HCT116 (cell line): ENCODE results near the gene PPP1R3C. TPM values are rescaled to one million over a fixed set of nuclear protein-coding genes. Genes with fewer than 3 reads are reported as not detected.

Experiments
- ATAC-seq: fragments of 200-7000 bp; cut with Tn5 transposase; 2 replicates; pipeline ENCODE4 v1.9.1; 2020; ENCODE audit warnings: mild to moderate bottlenecking, moderate library complexity
- BruUV-seq: library from RNA; stranded (reverse); fragments of 400-500 nt; replicated peaks from 2 replicates; lab custom pipeline; 2021; lab: Mats Ljungman, UMichigan
- CTCF ChIA-PET: fragments of 300-600 bp; sonication (Branson Sonifier 250); formaldehyde crosslinking; loops from one replicate; lab custom pipeline; 2021; ENCODE audit warnings: antibody characterized with exemption; lab: Charles Lee
- POLR2A ChIA-PET: fragments of 300-600, 350-600 bp; sonication (Branson Sonifier 250); formaldehyde crosslinking; loops from one replicate; lab custom pipeline; 2021; ENCODE audit warnings: antibody characterized with exemption; lab: Charles Lee
- RAD21 ChIA-PET, 2 experiments: fragments of 300-600 bp; sonication (Branson Sonifier 250); formaldehyde crosslinking; loops; one replicate each; lab custom pipeline; 2023; ENCODE audit warnings: low total read pairs in 2 of 2; ENCODE audit not compliant: uncharacterized antibody in 2 of 2, unreplicated experiment in 2 of 2, low non-redundant PET in 1 of 2; lab: Charles Lee
- DNase-seq: peaks from one replicate; pipeline ENCODE4 v3.0.0-alpha.2; 2010; ENCODE audit warnings: low read depth, low spot score
- H2AFZ ChIP-seq: fragments of 200-600 bp; shearing (Covaris generic), sonication (generic); 2 replicates; pipeline ENCODE4 v1.6.1; 2017; ENCODE audit warnings: low read depth, mixed run types, mixed read lengths, antibody characterized with exemption, low read length; ENCODE audit not compliant: poor library complexity, severe bottlenecking
- H3K27ac ChIP-seq: 2 replicates; pipeline ENCODE4 v1.5.1; 2012; ENCODE audit warnings: low read depth, low read length
- H3K27me3 ChIP-seq: fragments of 200-600 bp; sonication (generic); 2 replicates; pipeline ENCODE4 v1.6.1; 2016; ENCODE audit warnings: mixed run types, low read length, mixed read lengths; ENCODE audit not compliant: insufficient read depth
- H3K36me3 ChIP-seq, 2 experiments: fragments of 200-500 bp in 1 of 2; fragments of 200-600 bp in 1 of 2; sonication (Bioruptor generic) in 1 of 2; sonication (generic) in 1 of 2; 2 replicates each; pipeline versions ENCODE4 v1.5.1 to v1.6.1; 2014 to 2016; ENCODE audit warnings: low read length in 2 of 2, inconsistent platforms in 1 of 2, mixed read lengths in 1 of 2, mixed run types in 1 of 2; ENCODE audit not compliant: insufficient read depth in 2 of 2, control insufficient read depth in 1 of 2
- H3K4me1 ChIP-seq, 2 experiments: fragments of 200-600 bp in 1 of 2; sonication (generic) in 1 of 2; 2 replicates each; pipeline versions ENCODE4 v1.5.1 to v1.6.1; 2012 to 2017; ENCODE audit warnings: low read length in 2 of 2, inconsistent platforms in 1 of 2, mild to moderate bottlenecking in 1 of 2, mixed read lengths in 1 of 2, mixed run types in 1 of 2, moderate library complexity in 1 of 2; ENCODE audit not compliant: insufficient read depth in 2 of 2, control insufficient read depth in 1 of 2
- H3K4me2 ChIP-seq: fragments of 200-600 bp; sonication (generic); 2 replicates; pipeline ENCODE4 v1.6.1; 2017; ENCODE audit warnings: mixed run types, low read length, mixed read lengths
- H3K4me3 ChIP-seq, 2 experiments: fragments of 200-600 bp in 1 of 2; sonication (generic) in 1 of 2; replicated peaks in 1 of 2; 2 replicates each; pipeline ENCODE4 v1.5.1; 2011 to 2016; ENCODE audit warnings: low read length in 2 of 2, control low read depth in 1 of 2, low read depth in 1 of 2, mild to moderate bottlenecking in 1 of 2, mixed read lengths in 1 of 2, mixed run types in 1 of 2
- H3K79me2 ChIP-seq: fragments of 200-600 bp; sonication (generic); 2 replicates; pipeline ENCODE4 v1.6.1; 2017; ENCODE audit warnings: mild to moderate bottlenecking, mixed run types, low read length, moderate library complexity, mixed read lengths; ENCODE audit not compliant: insufficient read depth
- H3K9ac ChIP-seq: fragments of 200-600 bp; sonication (generic); 2 replicates; pipeline ENCODE4 v1.6.1; 2016; ENCODE audit warnings: low read length, mixed read lengths
- H3K9me2 ChIP-seq: fragments of 200-600 bp; sonication (generic), shearing (Covaris generic); 2 replicates; pipeline ENCODE4 v1.6.1; 2017; ENCODE audit warnings: mixed run types, mild to moderate bottlenecking, moderate library complexity; ENCODE audit not compliant: insufficient read depth
- H3K9me3 ChIP-seq, 2 experiments: fragments of 200-500 bp in 1 of 2; fragments of 200-600 bp in 1 of 2; sonication (Bioruptor generic) in 1 of 2; sonication (generic) in 1 of 2; 2 replicates each; pipeline ENCODE4 v1.6.1; 2014 to 2017; ENCODE audit warnings: low read length in 2 of 2, mixed read lengths in 2 of 2, inconsistent platforms in 1 of 2, low read depth in 1 of 2, mild to moderate bottlenecking in 1 of 2, mixed run types in 1 of 2, moderate library complexity in 1 of 2; ENCODE audit not compliant: control insufficient read depth in 1 of 2, insufficient read depth in 1 of 2
- H4K20me1 ChIP-seq: fragments of 200-600 bp; sonication (generic), shearing (Covaris generic); 2 replicates; pipeline ENCODE4 v1.6.1; 2017; ENCODE audit warnings: mixed run types, mild to moderate bottlenecking, moderate library complexity; ENCODE audit not compliant: insufficient read depth
- CEBPB ChIP-seq: IDR thresholded peaks from 2 replicates; pipeline ENCODE4 v1.6.1; 2012; ENCODE audit warnings: low read depth
- ELF1 ChIP-seq: IDR thresholded peaks from 2 replicates; pipeline ENCODE4 v1.6.1; 2012; ENCODE audit warnings: low read depth, borderline replicate concordance
- TCF7L2 ChIP-seq: IDR thresholded peaks from 2 replicates; pipeline ENCODE4 v1.7.0; 2011; ENCODE audit warnings: borderline replicate concordance, inconsistent platforms; ENCODE audit not compliant: insufficient read depth, insufficient read length; ENCODE audit errors: extremely low read depth
- YY1 ChIP-seq: IDR thresholded peaks from 2 replicates; pipeline ENCODE4 v1.6.1; 2011; ENCODE audit warnings: low read length, low read depth, moderate library complexity, mild to moderate bottlenecking; ENCODE audit not compliant: insufficient replicate concordance; ENCODE audit errors: extremely low read depth
- intact Hi-C: fragments of 100-400 bp; cut with micrococcal nuclease; formaldehyde crosslinking; loops from 2 replicates; pipeline ENCODE4 v1.10.0; 2022
- total RNA-seq: library from RNA; stranded (reverse); gene quantifications from one replicate; pipeline ENCODE4 v1.2.1, GENCODE V29; 2021; ENCODE audit not compliant: unreplicated experiment
- TF ChIP-seq, protein P1 (sequence below): IDR thresholded peaks from 2 replicates; pipeline ENCODE4 v1.6.1; 2011; ENCODE audit warnings: mild to moderate bottlenecking, low read length, moderate library complexity; ENCODE audit not compliant: insufficient replicate concordance; ENCODE audit errors: extremely low read depth
- TF ChIP-seq, protein P2 (sequence below), 3 experiments: fragments of 200-600 bp in 1 of 3; sonication (generic) in 1 of 3; IDR thresholded peaks in 2 of 3; conservative IDR thresholded peaks in 1 of 3; 2 replicates each; pipeline ENCODE4 v1.5.1; 2012 to 2017; ENCODE audit warnings: low read depth in 2 of 3, low read length in 2 of 3, antibody characterized with exemption in 1 of 3, borderline replicate concordance in 1 of 3, control low read depth in 1 of 3, mild to moderate bottlenecking in 1 of 3, mixed read lengths in 1 of 3, mixed run types in 1 of 3, moderate library complexity in 1 of 3; ENCODE audit not compliant: insufficient read depth in 1 of 3

PPP1R3C gene
- total RNA-seq, 1 experiment from 2014 or later: 0.20 TPM

GRCh38 chr10:91634898-91635297 is 2.0 kb upstream of the PPP1R3C start:
- H3K36me3 ChIP-seq: no peaks in the 10 kb centered on the region
- H3K79me2 ChIP-seq: no peaks in the 10 kb centered on the region
- peak overlapping the region; percentile 87 for H2AFZ ChIP-seq
- TF ChIP-seq ELF1: no peak
- TF ChIP-seq CEBPB: no peak
- no peak for TF ChIP-seq YY1
- TF ChIP-seq, protein P1, sequence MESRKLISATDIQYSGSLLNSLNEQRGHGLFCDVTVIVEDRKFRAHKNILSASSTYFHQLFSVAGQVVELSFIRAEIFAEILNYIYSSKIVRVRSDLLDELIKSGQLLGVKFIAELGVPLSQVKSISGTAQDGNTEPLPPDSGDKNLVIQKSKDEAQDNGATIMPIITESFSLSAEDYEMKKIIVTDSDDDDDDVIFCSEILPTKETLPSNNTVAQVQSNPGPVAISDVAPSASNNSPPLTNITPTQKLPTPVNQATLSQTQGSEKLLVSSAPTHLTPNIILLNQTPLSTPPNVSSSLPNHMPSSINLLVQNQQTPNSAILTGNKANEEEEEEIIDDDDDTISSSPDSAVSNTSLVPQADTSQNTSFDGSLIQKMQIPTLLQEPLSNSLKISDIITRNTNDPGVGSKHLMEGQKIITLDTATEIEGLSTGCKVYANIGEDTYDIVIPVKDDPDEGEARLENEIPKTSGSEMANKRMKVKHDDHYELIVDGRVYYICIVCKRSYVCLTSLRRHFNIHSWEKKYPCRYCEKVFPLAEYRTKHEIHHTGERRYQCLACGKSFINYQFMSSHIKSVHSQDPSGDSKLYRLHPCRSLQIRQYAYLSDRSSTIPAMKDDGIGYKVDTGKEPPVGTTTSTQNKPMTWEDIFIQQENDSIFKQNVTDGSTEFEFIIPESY: no peak
- no peak for TF ChIP-seq TCF7L2
- TF ChIP-seq, protein P2, sequence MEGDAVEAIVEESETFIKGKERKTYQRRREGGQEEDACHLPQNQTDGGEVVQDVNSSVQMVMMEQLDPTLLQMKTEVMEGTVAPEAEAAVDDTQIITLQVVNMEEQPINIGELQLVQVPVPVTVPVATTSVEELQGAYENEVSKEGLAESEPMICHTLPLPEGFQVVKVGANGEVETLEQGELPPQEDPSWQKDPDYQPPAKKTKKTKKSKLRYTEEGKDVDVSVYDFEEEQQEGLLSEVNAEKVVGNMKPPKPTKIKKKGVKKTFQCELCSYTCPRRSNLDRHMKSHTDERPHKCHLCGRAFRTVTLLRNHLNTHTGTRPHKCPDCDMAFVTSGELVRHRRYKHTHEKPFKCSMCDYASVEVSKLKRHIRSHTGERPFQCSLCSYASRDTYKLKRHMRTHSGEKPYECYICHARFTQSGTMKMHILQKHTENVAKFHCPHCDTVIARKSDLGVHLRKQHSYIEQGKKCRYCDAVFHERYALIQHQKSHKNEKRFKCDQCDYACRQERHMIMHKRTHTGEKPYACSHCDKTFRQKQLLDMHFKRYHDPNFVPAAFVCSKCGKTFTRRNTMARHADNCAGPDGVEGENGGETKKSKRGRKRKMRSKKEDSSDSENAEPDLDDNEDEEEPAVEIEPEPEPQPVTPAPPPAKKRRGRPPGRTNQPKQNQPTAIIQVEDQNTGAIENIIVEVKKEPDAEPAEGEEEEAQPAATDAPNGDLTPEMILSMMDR (IDR thresholded peaks at IDR 0.05 in 2 of 3, conservative IDR thresholded peaks at IDR 0.05 in 1 of 3; ENCODE audit: borderline replicate concordance in 1 of 3, insufficient read depth in 1 of 3, low read depth in 2 of 3, low read length in 2 of 3): no peak
- POLR2A ChIA-PET: no interaction called here
- H3K4me3 ChIP-seq: no peak overlapping the region
- no peak for ATAC-seq
- CTCF ChIA-PET: interaction anchor here (0.9 to 3.9 kb wide), 21 partner anchors 8 to 723 kb away, joined by 3 to 25 read pairs (median 5); no protein-coding TSS in a partner anchor
- H4K20me1 ChIP-seq: no peaks in the 10 kb centered on the region
- RAD21 ChIA-PET: interaction anchor here (1.0 to 1.9 kb wide), 4 partner anchors 82 to 337 kb away, joined by 3 to 9 read pairs (median 4); no protein-coding TSS in a partner anchor
- no peak overlapping the region for H3K27ac ChIP-seq
- no peaks in the 10 kb centered on the region for H3K4me1 ChIP-seq
- H3K9me2 ChIP-seq: no peaks in the 10 kb centered on the region
- H3K27me3 ChIP-seq: no peaks in the 10 kb centered on the region
- no TSS peak for BruUV-seq
- DNase-seq: no peak
- H3K9ac ChIP-seq: no peak overlapping the region
- H3K4me2 ChIP-seq: no peak overlapping the region
- H3K9me3 ChIP-seq: no peaks in the 10 kb centered on the region
- intact Hi-C loops: loop anchor here (1.0 to 10.0 kb wide), 5 partner anchors 83 to 720 kb away; no protein-coding TSS in a partner anchor
